T-cell (primary cell): ENCODE measurements around the gene CRACR2A. TPM values are rescaled to one million over a fixed set of nuclear protein-coding genes. Genes with fewer than 3 reads are reported as not detected.

Experiments used
- ATAC-seq, 4 experiments: fragments of 200-7000 bp in 3 of 4; fragments of 150-1000 bp in 1 of 4; cut with Tn5 transposase; replicated peaks in 1 of 4; 1 replicate in 3 of 4; 2 replicates in 1 of 4; pipeline ENCODE4 v1.10.0; 2021; ENCODE audit warnings: moderate library complexity in 3 of 4, mild to moderate bottlenecking in 2 of 4, moderate number of reproducible peaks in 1 of 4
- CTCF ChIA-PET, 2 donors: fragments of 300-600 bp; sonication (Branson Sonifier 250); formaldehyde crosslinking; loops; one replicate each; lab custom pipeline; 2022; ENCODE audit warnings: antibody characterized with exemption in 2 of 2; lab: Charles Lee
- POLR2A ChIA-PET, 2 donors: fragments of 300-600 bp; sonication (Branson Sonifier 250); formaldehyde crosslinking; loops; one replicate each; lab custom pipeline; 2022; ENCODE audit warnings: antibody characterized with exemption in 2 of 2; lab: Charles Lee
- DNase-seq, 35 experiments: peaks; one replicate each; pipeline versions ENCODE4 v3.0.0 to v3.0.0-alpha.2; 2013 to 2023
- H3K27ac ChIP-seq: one replicate; pipeline ENCODE4 v1.5.1; 2013; ENCODE audit warnings: low read length
- H3K27me3 ChIP-seq, 2 experiments: replicated peaks in 1 of 2; 1 replicate in 1 of 2; 2 replicates in 1 of 2; pipeline versions ENCODE4 v1.6.1 to v1.7.0; 2013; ENCODE audit warnings: low read length in 1 of 2, mixed read lengths in 1 of 2; ENCODE audit not compliant: control insufficient read depth in 2 of 2, insufficient read depth in 2 of 2; ENCODE audit errors: extremely low read depth in 1 of 2
- H3K36me3 ChIP-seq, 2 donors: 1 replicate in 1 of 2; 2 replicates in 1 of 2; pipeline versions ENCODE4 v1.6.1 to v1.7.0; 2013; ENCODE audit warnings: low read length in 1 of 2; ENCODE audit not compliant: control insufficient read depth in 2 of 2, insufficient read depth in 1 of 2; ENCODE audit errors: extremely low read depth in 1 of 2
- H3K4me1 ChIP-seq, 2 experiments: 1 replicate in 1 of 2; 2 replicates in 1 of 2; pipeline versions ENCODE4 v1.6.1 to v1.7.0; 2013; ENCODE audit warnings: low read length in 2 of 2, mixed read lengths in 1 of 2; ENCODE audit not compliant: insufficient read depth in 2 of 2, control insufficient read depth in 1 of 2; ENCODE audit errors: extremely low read depth in 1 of 2
- H3K4me3 ChIP-seq, 2 donors: 1 replicate in 1 of 2; 2 replicates in 1 of 2; pipeline versions ENCODE4 v1.5.1 to v1.7.0; 2013; ENCODE audit warnings: mild to moderate bottlenecking in 2 of 2, low read length in 1 of 2, moderate library complexity in 1 of 2; ENCODE audit not compliant: control insufficient read depth in 1 of 2; ENCODE audit errors: extremely low read depth in 1 of 2
- H3K9me3 ChIP-seq: 2 replicates; pipeline ENCODE4 v1.7.0; 2013
- H3K27ac Mint-ChIP-seq, 2 donors: one replicate each; pipeline ENCODE4 v1.8.0; 2020 to 2021; ENCODE audit warnings: mild to moderate bottlenecking in 2 of 2, mixed read lengths in 2 of 2
- H3K27me3 Mint-ChIP-seq, 2 donors: one replicate each; pipeline ENCODE4 v1.8.0; 2021 to 2022; ENCODE audit warnings: mixed read lengths in 2 of 2
- H3K36me3 Mint-ChIP-seq: one replicate; pipeline ENCODE4 v1.8.0; 2021; ENCODE audit warnings: mixed read lengths
- H3K4me1 Mint-ChIP-seq, 3 donors: one replicate each; pipeline ENCODE4 v1.8.0; 2020 to 2022; ENCODE audit warnings: mixed read lengths in 3 of 3, mild to moderate bottlenecking in 1 of 3
- H3K4me3 Mint-ChIP-seq, 3 donors: one replicate each; pipeline ENCODE4 v1.8.0; 2020 to 2022; ENCODE audit warnings: mild to moderate bottlenecking in 3 of 3, mixed read lengths in 3 of 3, moderate library complexity in 3 of 3
- H3K9me3 Mint-ChIP-seq, 3 donors: one replicate each; pipeline ENCODE4 v1.8.0; 2020 to 2022; ENCODE audit warnings: mixed read lengths in 3 of 3
- WGBS: methylation state at CpG from one replicate; pipeline ENCODE4 v1.1.5; 2013; ENCODE audit warnings: missing lambda C conversion rate; ENCODE audit not compliant: insufficient coverage; 5-methylcytosine and 5-hydroxymethylcytosine counted together
- total RNA-seq, 35 experiments: library from RNA in 6 of 35; stranded (reverse) in 6 of 35; fragments of 120-200 nt in 1 of 35; gene quantifications; one replicate each; pipeline versions ENCODE4 v1.2.1 to v1.2.4 and lab custom pipeline; 2013 to 2026

CRACR2A gene
- total RNA-seq, 5 donors from 2014 or later (not counting 1 experiment from before 2014, with no cell fraction given) = 38.3 to 47.0 (median 40.6) TPM

GRCh38 chr12:3607039-3607720 lies 145.7 kb downstream of the CRACR2A start:
- H3K27ac Mint-ChIP-seq = no peak overlapping the region
- no peak overlapping the region for H3K4me3 Mint-ChIP-seq

GRCh38 chr12:3606128-3606527 lies 146.8 kb downstream of the CRACR2A start:
- ATAC-seq (no peak), DNase-seq (no peak)
- Histone ChIP-seq H3K4me1 (no peaks in the 10 kb centered on the region), H3K27ac (no peak overlapping the region), H3K9me3 (no peaks in the 10 kb centered on the region), H3K27me3 (peaks cover 0 to 3% of the 10 kb centered on the region in 2 experiments), H3K36me3 (no peaks in the 10 kb centered on the region), H3K4me3 (no peak overlapping the region)
- Mint-ChIP-seq H3K4me1 (peaks cover 0 to 13% (median 3%) of the 10 kb centered on the region in 3 donors), H3K36me3 (peaks cover 30% of the 10 kb centered on the region), H3K27ac (no peak overlapping the region), H3K27me3 (no peaks in the 10 kb centered on the region), H3K4me3 (no peak overlapping the region), H3K9me3 (peaks cover 5 to 18% (median 10%) of the 10 kb centered on the region in 3 donors)
- 83% methylated on average over 8 of the region's 10 CpGs for WGBS
- CTCF ChIA-PET = interaction anchor here in 1 of 2 donors (0.5 kb wide), 1 partner anchor 199 kb away, joined by 5 read pairs; no protein-coding TSS in a partner anchor
- POLR2A ChIA-PET = no interaction called here

More at GRCh38 chr12:3607039-3607720, 145.7 kb downstream of the CRACR2A start:
- H3K36me3 Mint-ChIP-seq = peaks cover 40% of the 10 kb centered on the region
- no peak for DNase-seq
- no peaks in the 10 kb centered on the region for H3K27me3 Mint-ChIP-seq
- Histone ChIP-seq H3K36me3 (peaks cover 0 to 2% of the 10 kb centered on the region in 2 donors), H3K4me1 (no peaks in the 10 kb centered on the region), H3K27ac (no peak overlapping the region), H3K27me3 (peaks cover 0 to 3% of the 10 kb centered on the region in 2 experiments), H3K4me3 (no peak overlapping the region), H3K9me3 (no peaks in the 10 kb centered on the region)
- 81% methylated on average over 8 of the region's 9 CpGs for WGBS
- peaks cover 8 to 18% (median 10%) of the 10 kb centered on the region in 3 donors for H3K9me3 Mint-ChIP-seq
- H3K4me1 Mint-ChIP-seq = peaks cover 0 to 13% (median 3%) of the 10 kb centered on the region in 3 donors
- ChIA-PET POLR2A (no interaction called here), CTCF (no interaction called here)
- no peak for ATAC-seq

- H3K4me1 ChIP-seq = no peaks in the 10 kb centered on the region
- H3K4me1 Mint-ChIP-seq = peaks cover 0 to 13% (median 3%) of the 10 kb centered on the region in 3 donors
- WGBS = 72% methylated on average over 2 of the region's 6 CpGs
These were observed 147.2 kb downstream of the CRACR2A start for GRCh38 chr12:3605692-3606091.

GRCh38 chr12:3604748-3605586 lies 147.9 kb downstream of the CRACR2A start:
- Mint-ChIP-seq H3K9me3 (peaks cover 5 to 11% (median 9%) of the 10 kb centered on the region in 3 donors), H3K36me3 (peaks cover 21% of the 10 kb centered on the region), H3K27me3 (no peaks in the 10 kb centered on the region), H3K4me1 (peaks cover 0 to 13% (median 3%) of the 10 kb centered on the region in 3 donors), H3K27ac (no peak overlapping the region), H3K4me3 (no peak overlapping the region)
- Histone ChIP-seq H3K4me3 (no peak overlapping the region), H3K9me3 (no peaks in the 10 kb centered on the region), H3K27ac (no peak overlapping the region), H3K4me1 (no peaks in the 10 kb centered on the region), H3K27me3 (peaks cover 0 to 3% of the 10 kb centered on the region in 2 experiments), H3K36me3 (no peaks in the 10 kb centered on the region)
- ATAC-seq (no peak), DNase-seq (no peak)
- ChIA-PET POLR2A (no interaction called here), CTCF (no interaction called here)
- WGBS = 15% methylated on average over 8 of the region's 13 CpGs

More at GRCh38 chr12:3605692-3606091, 147.2 kb downstream of the CRACR2A start:
- Histone ChIP-seq H3K36me3 (no peaks in the 10 kb centered on the region), H3K27me3 (peaks cover 0 to 3% of the 10 kb centered on the region in 2 experiments), H3K9me3 (no peaks in the 10 kb centered on the region), H3K4me3 (no peak overlapping the region), H3K27ac (no peak overlapping the region)
- no peaks in the 10 kb centered on the region for H3K27me3 Mint-ChIP-seq
- peaks cover 28% of the 10 kb centered on the region for H3K36me3 Mint-ChIP-seq
- ChIA-PET POLR2A (no interaction called here), CTCF (interaction anchor here in 1 of 2 donors (0.5 kb wide), 1 partner anchor 199 kb away, joined by 5 read pairs; no protein-coding TSS in a partner anchor)
- no peak for DNase-seq
- no peak overlapping the region for H3K4me3 Mint-ChIP-seq
- no peak for ATAC-seq
- H3K27ac Mint-ChIP-seq = no peak overlapping the region
- H3K9me3 Mint-ChIP-seq = peaks cover 5 to 18% (median 10%) of the 10 kb centered on the region in 3 donors

GRCh38 chr12:3604286-3604685 lies 148.6 kb downstream of the CRACR2A start:
- peaks cover 14% of the 10 kb centered on the region for H3K36me3 Mint-ChIP-seq
- 84% methylated on average over 5 of the region's 6 CpGs for WGBS
- CTCF ChIA-PET = no interaction called here
- no peaks in the 10 kb centered on the region for H3K9me3 ChIP-seq
- POLR2A ChIA-PET = no interaction called here
- DNase-seq = no peak
- no peaks in the 10 kb centered on the region for H3K4me1 ChIP-seq
- H3K9me3 Mint-ChIP-seq = peaks cover 0 to 4% (median 3%) of the 10 kb centered on the region in 3 donors
- H3K4me3 ChIP-seq = no peak overlapping the region
- H3K27me3 ChIP-seq = peaks cover 0 to 3% of the 10 kb centered on the region in 2 experiments
- no peak overlapping the region for H3K27ac ChIP-seq
- H3K36me3 ChIP-seq = no peaks in the 10 kb centered on the region
- H3K27me3 Mint-ChIP-seq = no peaks in the 10 kb centered on the region
- no peak overlapping the region for H3K27ac Mint-ChIP-seq
- no peak for ATAC-seq
- H3K4me3 Mint-ChIP-seq = no peak overlapping the region
- peaks cover 0 to 13% (median 3%) of the 10 kb centered on the region in 3 donors for H3K4me1 Mint-ChIP-seq

- Histone ChIP-seq H3K27ac (no peak overlapping the region), H3K9me3 (no peaks in the 10 kb centered on the region), H3K27me3 (peaks cover 0 to 3% of the 10 kb centered on the region in 2 experiments), H3K36me3 (no peaks in the 10 kb centered on the region), H3K4me3 (no peak overlapping the region), H3K4me1 (no peaks in the 10 kb centered on the region)
- Mint-ChIP-seq H3K4me1 (peaks cover 0 to 13% (median 0%) of the 10 kb centered on the region in 3 donors), H3K36me3 (peaks cover 10% of the 10 kb centered on the region), H3K27me3 (no peaks in the 10 kb centered on the region), H3K4me3 (no peak overlapping the region), H3K27ac (no peak overlapping the region), H3K9me3 (no peaks in the 10 kb centered on the region)
- POLR2A ChIA-PET = no interaction called here
- ATAC-seq = no peak
- CTCF ChIA-PET = no interaction called here
- no peak for DNase-seq
- WGBS = no CpG with 5 or more reads among the region's 7 CpGs
These were observed 149.3 kb downstream of the CRACR2A start for GRCh38 chr12:3603576-3603975.
